Smooth muscle cell (in vitro differentiated cells): ENCODE data around the gene ADGRD1. TPM values are rescaled to one million over a fixed set of nuclear protein-coding genes. Genes with fewer than 3 reads are reported as not detected.

ENCODE experiments used
- DNase-seq: peaks from one replicate; lab custom pipeline; 2025; ENCODE audit not compliant: unreplicated experiment; lab: John Stamatoyannopoulos, UW
- H2AFZ ChIP-seq: fragments of 200-600 bp; sonication (generic); 2 replicates; pipeline ENCODE4 v1.6.0; 2016; ENCODE audit warnings: antibody characterized with exemption, low read depth, mild to moderate bottlenecking
- H3F3A ChIP-seq: fragments of 200-600 bp; sonication (generic); 2 replicates; pipeline ENCODE4 v1.6.0; 2017; ENCODE audit warnings: antibody characterized with exemption, low read depth
- H3K27ac ChIP-seq: fragments of 200-600 bp; sonication (generic); 2 replicates; pipeline ENCODE4 v1.5.1; 2016; ENCODE audit warnings: low read depth, mild to moderate bottlenecking
- H3K27me3 ChIP-seq: fragments of 200-600 bp; sonication (generic); 2 replicates; pipeline ENCODE4 v1.6.1; 2016; ENCODE audit warnings: low read depth, mild to moderate bottlenecking
- H3K36me3 ChIP-seq: fragments of 200-600 bp; sonication (generic); 2 replicates; pipeline ENCODE4 v1.5.1; 2016; ENCODE audit warnings: low read depth
- H3K4me1 ChIP-seq: fragments of 200-600 bp; sonication (generic); 2 replicates; pipeline ENCODE4 v1.5.1; 2016; ENCODE audit warnings: low read depth
- H3K4me2 ChIP-seq: fragments of 200-600 bp; sonication (generic); 2 replicates; pipeline ENCODE4 v1.6.0; 2016; ENCODE audit warnings: mild to moderate bottlenecking
- H3K4me3 ChIP-seq: fragments of 200-600 bp; sonication (generic); 2 replicates; pipeline ENCODE4 v1.5.1; 2016; ENCODE audit warnings: mild to moderate bottlenecking
- H3K79me2 ChIP-seq: fragments of 200-600 bp; sonication (generic); 2 replicates; pipeline ENCODE4 v1.6.0; 2016; ENCODE audit warnings: low read depth, mild to moderate bottlenecking
- H3K9ac ChIP-seq: fragments of 200-600 bp; sonication (generic); 2 replicates; pipeline ENCODE4 v1.6.0; 2016; ENCODE audit warnings: low read depth
- H3K9me3 ChIP-seq: fragments of 200-600 bp; sonication (generic); replicated peaks from 2 replicates; pipeline ENCODE4 v1.5.1; 2016; ENCODE audit warnings: low read depth
- H4K20me1 ChIP-seq: fragments of 200-600 bp; sonication (generic); 2 replicates; pipeline ENCODE4 v1.6.0; 2016; ENCODE audit warnings: low read depth
- CTCF ChIP-seq: fragments of 200-600 bp; sonication (generic); IDR thresholded peaks from 2 replicates; pipeline ENCODE4 v1.5.1; 2017; ENCODE audit warnings: borderline replicate concordance, mild to moderate bottlenecking, antibody characterized with exemption; ENCODE audit not compliant: insufficient read depth, poor library complexity, severe bottlenecking
- WGBS: methylation state at CpG from one replicate; pipeline ENCODE4 v1.1.7; 2016; ENCODE audit warnings: low lambda C conversion rate; 5-methylcytosine and 5-hydroxymethylcytosine counted together
- polyA plus RNA-seq: library from polyadenylated mRNA; unstranded; fragments of >200 nt; fragmentation: Nextera tagmentation; extraction: Ambion mirVana; gene quantifications from 2 replicates; pipeline ENCODE4 v1.2.1, GENCODE V29; 2016
- total RNA-seq: library from RNA; depleted of rRNA; stranded (reverse); fragments of >200 nt; gene quantifications from 2 replicates; pipeline ENCODE4 v1.2.3, GENCODE V29; 2014

Gene ADGRD1
- total and polyA plus RNA-seq, 2 experiments from 2014 or later = 0.14 TPM; not detected in 1

GRCh38 chr12:131077931-131078391 lies 124.3 kb downstream of the ADGRD1 start:
- Histone ChIP-seq H3K4me1 (no peaks in the 10 kb centered on the region), H4K20me1 (no peaks in the 10 kb centered on the region), H3F3A (no peaks in the 10 kb centered on the region), H3K27ac (no peak overlapping the region), H3K4me3 (no peak overlapping the region), H3K36me3 (no peaks in the 10 kb centered on the region), H2AFZ (no peak overlapping the region), H3K9ac (no peak overlapping the region), H3K27me3 (no peaks in the 10 kb centered on the region), H3K4me2 (no peak overlapping the region), H3K79me2 (no peaks in the 10 kb centered on the region), H3K9me3 (no peaks in the 10 kb centered on the region)
- no peak for TF ChIP-seq CTCF
- DNase-seq = no peak
- 82% methylated on average over 11 of the region's 11 CpGs for WGBS

GRCh38 chr12:131082290-131083194 lies 128.8 kb downstream of the ADGRD1 start:
- Histone ChIP-seq H2AFZ (no peak overlapping the region), H3K4me3 (no peak overlapping the region), H3K4me2 (no peak overlapping the region), H3K4me1 (no peaks in the 10 kb centered on the region), H3K9me3 (no peaks in the 10 kb centered on the region), H3F3A (no peaks in the 10 kb centered on the region), H3K36me3 (no peaks in the 10 kb centered on the region), H3K9ac (no peak overlapping the region), H3K27me3 (no peaks in the 10 kb centered on the region), H3K79me2 (no peaks in the 10 kb centered on the region), H3K27ac (no peak overlapping the region), H4K20me1 (no peaks in the 10 kb centered on the region)
- TF ChIP-seq CTCF = no peak
- WGBS = 91% methylated on average over 23 of the region's 23 CpGs
- DNase-seq = no peak

- Histone ChIP-seq H4K20me1 (no peaks in the 10 kb centered on the region), H3K79me2 (no peaks in the 10 kb centered on the region), H2AFZ (no peak overlapping the region), H3K4me1 (no peaks in the 10 kb centered on the region), H3K4me3 (no peak overlapping the region), H3K9ac (no peak overlapping the region), H3K36me3 (no peaks in the 10 kb centered on the region), H3K27me3 (no peaks in the 10 kb centered on the region), H3K4me2 (no peak overlapping the region), H3K27ac (no peak overlapping the region), H3K9me3 (no peaks in the 10 kb centered on the region), H3F3A (no peaks in the 10 kb centered on the region)
- no peak for TF ChIP-seq CTCF
- WGBS = 90% methylated on average over 26 of the region's 28 CpGs
- DNase-seq = no peak
These were observed 130.8 kb downstream of the ADGRD1 start for GRCh38 chr12:131084341-131085011.
